Lung (tissue), 12 donors: ENCODE measurements around the gene FLT1. TPM values are rescaled to one million over a fixed set of nuclear protein-coding genes. Genes with fewer than 3 reads are reported as not detected.

Experiments
- ATAC-seq: fragments of 200-7000 bp; cut with Tn5 transposase; one replicate; pipeline ENCODE4 v1.9.1; 2020; ENCODE audit warnings: moderate number of reproducible peaks; ENCODE audit not compliant: insufficient read depth, low FRiP score
- DNase-seq, 3 donors: peaks; one replicate each; pipeline ENCODE4 v3.0.0-alpha.2; 2013 to 2017
- H3K27ac ChIP-seq, 2 donors: one replicate each; pipeline ENCODE4 v1.5.1; 2013; ENCODE audit warnings: mild to moderate bottlenecking in 2 of 2, moderate library complexity in 2 of 2, control low read depth in 1 of 2, inconsistent platforms in 1 of 2, low read depth in 1 of 2, low read length in 1 of 2
- H3K27me3 ChIP-seq, 3 donors: one replicate each; pipeline ENCODE4 v1.5.1; 2013; ENCODE audit warnings: low read length in 2 of 3; ENCODE audit not compliant: control insufficient read depth in 3 of 3, insufficient read depth in 3 of 3
- H3K36me3 ChIP-seq, 4 donors: one replicate each; pipeline ENCODE4 v1.5.1; 2013; ENCODE audit warnings: low read length in 4 of 4, mild to moderate bottlenecking in 1 of 4, moderate library complexity in 1 of 4; ENCODE audit not compliant: control insufficient read depth in 4 of 4, insufficient read depth in 4 of 4
- H3K4me1 ChIP-seq, 5 donors: one replicate each; pipeline ENCODE4 v1.5.1; 2013; ENCODE audit warnings: low read length in 5 of 5, mild to moderate bottlenecking in 2 of 5, moderate library complexity in 1 of 5; ENCODE audit not compliant: control insufficient read depth in 5 of 5, insufficient read depth in 5 of 5
- H3K4me3 ChIP-seq: one replicate; pipeline ENCODE4 v1.5.1; 2013; ENCODE audit warnings: mild to moderate bottlenecking, control low read depth, moderate library complexity
- H3K9ac ChIP-seq, 2 donors: one replicate each; pipeline ENCODE4 v1.5.1; 2013; ENCODE audit warnings: low read length in 2 of 2, control low read depth in 1 of 2; ENCODE audit not compliant: insufficient read depth in 1 of 2
- H3K9me3 ChIP-seq, 4 donors: one replicate each; pipeline ENCODE4 v1.5.1; 2013; ENCODE audit warnings: low read length in 3 of 4, mild to moderate bottlenecking in 1 of 4, moderate library complexity in 1 of 4; ENCODE audit not compliant: control insufficient read depth in 4 of 4, insufficient read depth in 3 of 4
- WGBS, 2 donors: extraction: QIAGEN DNeasy Blood & Tissue Kit; methylation state at CpG; one replicate each; pipeline ENCODE4 v1.1.7; 2013; 5-methylcytosine and 5-hydroxymethylcytosine counted together
- polyA plus RNA-seq, 2 donors: library from polyadenylated mRNA; stranded (reverse); fragments of 200-250 nt; gene quantifications; one replicate each; pipeline ENCODE4 v1.2.1, GENCODE V29; 2013
- total RNA-seq, 2 donors: library from RNA; depleted of rRNA in 1 of 2; stranded (reverse); fragments of >200 nt in 1 of 2; gene quantifications; one replicate each; pipeline ENCODE4 v1.2.1, GENCODE V29; 2014 to 2021
- TF ChIP-seq, protein P1 (sequence below): IDR thresholded peaks from 2 replicates; pipeline ENCODE4 v1.5.1; 2012; ENCODE audit warnings: mild to moderate bottlenecking; ENCODE audit errors: control extremely low read depth, extremely low read depth
- donor health status: control.
- donor health status: control.
- donor health status: Bipolar disorder and iron deficiency.
- donor health status: healthy.
- donor health status: DM: yes; HTN: yes; CAD: no.

Gene FLT1
- total and polyA plus RNA-seq, 4 donors: 4.7 to 71.3 (median 42.2) TPM

DNA sequence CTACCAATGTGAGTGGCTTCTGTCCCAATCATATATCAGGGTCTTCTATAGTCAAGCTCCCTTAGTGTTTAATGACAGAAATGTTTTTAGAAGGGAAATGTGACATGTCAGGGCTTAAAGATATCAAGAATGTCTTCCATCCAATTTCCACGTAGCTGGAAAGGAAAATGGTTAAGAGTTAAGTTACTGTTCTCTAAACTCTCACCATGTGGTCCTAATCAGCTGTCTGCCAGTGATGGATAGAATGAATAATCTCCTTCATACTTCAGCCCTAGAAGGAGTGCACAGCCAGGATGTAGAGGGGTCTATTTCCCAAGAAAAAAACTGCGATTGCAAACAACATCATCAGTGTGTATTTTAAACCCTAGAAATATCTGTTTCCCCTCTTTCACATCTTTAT lies 36.3 kb downstream of the FLT1 start:
- peaks cover 0 to 6% (median 0%) of the 10 kb centered on the region in 4 donors for H3K36me3 ChIP-seq

DNA sequence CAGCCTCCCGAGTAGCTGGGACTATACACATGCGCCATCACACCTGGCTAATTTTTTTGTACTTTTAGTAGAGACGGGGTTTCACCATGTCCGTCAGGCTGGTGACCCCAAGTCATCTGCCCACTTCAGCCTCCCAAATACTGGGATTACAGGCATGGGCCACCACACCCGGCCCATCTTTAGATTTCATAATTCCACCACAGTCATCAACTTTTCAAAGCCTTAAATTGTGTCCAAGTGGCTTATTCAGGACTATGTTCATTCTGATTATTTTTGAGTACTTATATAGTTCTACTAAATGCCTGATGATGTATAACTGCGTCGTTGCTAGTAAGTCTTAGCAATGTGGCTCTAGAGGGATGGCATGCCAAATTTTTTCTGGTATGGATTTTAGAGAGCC lies 36.9 kb downstream of the FLT1 start:
- ATAC-seq (no peak), DNase-seq (no peak)
- Histone ChIP-seq H3K9ac (no peak overlapping the region), H3K4me3 (no peak overlapping the region), H3K27ac (no peak overlapping the region), H3K27me3 (no peaks in the 10 kb centered on the region), H3K36me3 (peaks cover 0 to 6% (median 0%) of the 10 kb centered on the region in 4 donors), H3K4me1 (peaks cover 0 to 7% (median 0%) of the 10 kb centered on the region in 5 donors), H3K9me3 (no peaks in the 10 kb centered on the region)
- TF ChIP-seq, protein P1, sequence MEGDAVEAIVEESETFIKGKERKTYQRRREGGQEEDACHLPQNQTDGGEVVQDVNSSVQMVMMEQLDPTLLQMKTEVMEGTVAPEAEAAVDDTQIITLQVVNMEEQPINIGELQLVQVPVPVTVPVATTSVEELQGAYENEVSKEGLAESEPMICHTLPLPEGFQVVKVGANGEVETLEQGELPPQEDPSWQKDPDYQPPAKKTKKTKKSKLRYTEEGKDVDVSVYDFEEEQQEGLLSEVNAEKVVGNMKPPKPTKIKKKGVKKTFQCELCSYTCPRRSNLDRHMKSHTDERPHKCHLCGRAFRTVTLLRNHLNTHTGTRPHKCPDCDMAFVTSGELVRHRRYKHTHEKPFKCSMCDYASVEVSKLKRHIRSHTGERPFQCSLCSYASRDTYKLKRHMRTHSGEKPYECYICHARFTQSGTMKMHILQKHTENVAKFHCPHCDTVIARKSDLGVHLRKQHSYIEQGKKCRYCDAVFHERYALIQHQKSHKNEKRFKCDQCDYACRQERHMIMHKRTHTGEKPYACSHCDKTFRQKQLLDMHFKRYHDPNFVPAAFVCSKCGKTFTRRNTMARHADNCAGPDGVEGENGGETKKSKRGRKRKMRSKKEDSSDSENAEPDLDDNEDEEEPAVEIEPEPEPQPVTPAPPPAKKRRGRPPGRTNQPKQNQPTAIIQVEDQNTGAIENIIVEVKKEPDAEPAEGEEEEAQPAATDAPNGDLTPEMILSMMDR: no peak
- 96 to 97% methylated on average over 7 of the region's 7 CpGs for WGBS, 2 donors

More for the DNA sequence above, 36.3 kb downstream of the FLT1 start:
- DNase-seq (no peak), ATAC-seq (no peak)
- H3K27me3 ChIP-seq: no peaks in the 10 kb centered on the region
- no peak overlapping the region for H3K4me3 ChIP-seq
- WGBS, 2 donors: 83 to 91% methylated on average over 2 of the region's 2 CpGs
- no peak overlapping the region for H3K27ac ChIP-seq
- peaks cover 0 to 7% (median 0%) of the 10 kb centered on the region in 5 donors for H3K4me1 ChIP-seq
- H3K9ac ChIP-seq: no peak overlapping the region
- no peaks in the 10 kb centered on the region for H3K9me3 ChIP-seq
- TF ChIP-seq, protein P1: no peak

DNA sequence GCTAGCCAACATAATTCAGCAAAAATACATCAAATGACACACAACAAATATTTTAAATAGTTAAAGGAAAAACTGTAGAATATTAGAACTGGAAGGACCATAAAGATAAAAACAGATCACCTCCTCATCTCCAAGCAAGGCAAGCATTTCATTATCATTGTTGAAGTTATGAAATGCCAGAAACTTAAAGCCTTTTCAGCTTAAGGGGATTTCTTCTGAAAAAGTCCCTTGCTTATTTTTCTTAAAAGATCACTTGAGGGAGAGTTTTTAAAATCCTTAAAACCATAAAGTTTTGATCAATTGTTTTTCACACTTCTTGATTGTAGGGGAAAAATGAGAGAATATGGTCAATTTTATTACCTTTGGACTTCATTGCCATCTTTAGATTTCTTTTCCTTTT lies 37.4 kb downstream of the FLT1 start:
- no peak overlapping the region for H3K9ac ChIP-seq
- H3K4me3 ChIP-seq: no peak overlapping the region
- H3K27ac ChIP-seq: no peak overlapping the region
- no peak for DNase-seq
- H3K27me3 ChIP-seq: no peaks in the 10 kb centered on the region
- TF ChIP-seq, protein P1: no peak
- H3K36me3 ChIP-seq: peaks cover 0 to 4% (median 0%) of the 10 kb centered on the region in 4 donors
- ATAC-seq: no peak
- H3K9me3 ChIP-seq: no peaks in the 10 kb centered on the region
- peaks cover 0 to 7% (median 0%) of the 10 kb centered on the region in 5 donors for H3K4me1 ChIP-seq

DNA sequence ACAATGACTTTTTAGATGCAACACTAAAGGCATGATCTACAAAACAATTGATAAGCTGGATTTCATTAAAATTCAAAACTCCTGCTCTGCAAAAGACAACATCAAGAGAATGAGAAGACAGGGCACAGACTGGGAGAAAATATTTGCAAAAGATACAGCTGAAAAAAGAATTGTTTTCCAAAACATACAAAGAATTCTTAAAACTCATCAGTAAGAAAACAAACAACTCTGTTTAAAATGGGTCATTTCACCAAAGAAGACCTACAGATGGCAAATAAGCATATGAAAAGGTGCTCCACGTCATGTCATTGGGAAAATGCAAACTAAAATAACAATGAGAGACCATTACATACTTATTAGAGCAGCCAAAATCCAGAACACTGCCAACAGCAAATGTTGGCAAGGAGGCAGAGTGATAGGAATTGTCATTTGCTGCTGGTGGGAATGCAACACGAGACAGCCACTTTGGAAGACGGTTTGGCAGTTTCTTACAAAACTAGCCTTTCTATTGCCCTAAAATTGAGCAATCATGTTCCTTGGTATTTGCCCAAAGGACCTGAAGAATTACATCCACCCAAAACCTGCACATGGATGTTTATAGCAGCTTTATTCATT lies 39.2 kb downstream of the FLT1 start:
- WGBS, 2 donors: 62 to 70% methylated on average over 3 of the region's 3 CpGs
- ATAC-seq (no peak), DNase-seq (no peak)
- no peak overlapping the region for H3K9ac ChIP-seq
- peaks cover 0 to 4% (median 0%) of the 10 kb centered on the region in 4 donors for H3K36me3 ChIP-seq
- peaks cover 3 to 9% (median 4%) of the 10 kb centered on the region in 5 donors for H3K4me1 ChIP-seq
- no peak overlapping the region for H3K4me3 ChIP-seq
- no peaks in the 10 kb centered on the region for H3K9me3 ChIP-seq
- H3K27ac ChIP-seq: no peak overlapping the region
- TF ChIP-seq, protein P1: no peak
- no peaks in the 10 kb centered on the region for H3K27me3 ChIP-seq
